ENCODE measurements around the gene B3GALT4.

B3GALT4 gene

GRCh38 chr6:33315793-33316602 lies 39.1 kb downstream of the B3GALT4 start:
- DNase-seq (ENCODE audit: low read depth): no peak

DNA sequence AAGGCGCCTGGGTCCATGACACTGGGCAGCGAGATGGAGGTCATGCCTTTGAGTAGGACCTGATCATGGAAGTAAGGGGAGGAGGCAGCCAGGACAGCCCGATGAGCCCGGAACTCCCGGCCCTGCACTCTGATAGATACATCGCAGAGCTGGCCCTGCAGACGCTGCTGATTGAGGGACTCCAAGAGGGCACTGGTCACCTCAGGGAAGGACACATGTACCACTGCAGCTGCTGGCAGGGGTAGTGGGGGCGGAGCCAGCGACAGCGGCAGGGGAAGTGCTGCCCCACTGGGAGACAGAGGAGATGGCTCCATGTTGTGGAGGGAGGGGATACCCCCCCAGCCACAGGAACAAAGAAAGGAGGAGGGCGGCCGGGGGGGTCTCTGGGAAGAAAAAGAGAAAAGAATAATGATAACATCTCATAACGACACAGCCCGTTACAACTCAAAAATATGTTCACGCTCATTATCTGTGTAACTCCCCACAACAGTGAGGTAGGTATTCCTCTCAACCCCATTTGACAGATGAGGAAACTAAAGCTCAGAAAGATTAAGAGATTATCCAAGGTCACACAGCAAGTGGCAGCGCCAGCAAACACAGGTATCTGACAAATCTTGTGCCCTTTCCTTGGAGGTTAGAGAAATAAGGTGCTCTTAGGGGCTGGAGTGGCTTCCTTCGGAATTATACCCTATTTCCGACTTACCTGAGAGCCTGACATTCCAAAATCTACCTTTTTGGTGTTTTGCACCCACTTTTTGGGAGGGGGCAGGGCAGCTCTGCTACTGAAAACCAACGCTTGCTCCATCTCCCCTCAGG lies 39.9 kb downstream of the B3GALT4 start:
- DNase-seq (ENCODE audit: low read depth): no peak

DNA sequence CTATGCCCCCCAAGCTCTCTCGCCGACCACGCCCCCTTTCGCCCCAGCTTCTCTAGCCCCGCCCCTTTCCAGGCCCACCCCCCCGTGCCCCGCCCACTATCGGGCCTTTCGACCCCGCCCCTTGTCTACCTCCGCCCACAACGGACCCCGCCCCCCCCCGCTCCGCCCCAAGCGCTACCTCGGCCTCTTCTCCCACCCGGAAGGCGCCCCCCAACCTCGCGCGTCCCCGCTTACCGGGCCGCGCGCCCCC lies 40.4 kb downstream of the B3GALT4 start:
- DNase-seq (ENCODE audit: low read depth): no peak

GRCh38 chr6:33317669-33318425 lies 40.9 kb downstream of the B3GALT4 start, which contains the start of gene ZBTB22:
ZBTB22 (minus strand) TSS chr6:33317744; CDS start chr6:33316916, 828 bp downstream.
- DNase-seq (ENCODE audit: low read depth): peak; percentile 97

DNA sequence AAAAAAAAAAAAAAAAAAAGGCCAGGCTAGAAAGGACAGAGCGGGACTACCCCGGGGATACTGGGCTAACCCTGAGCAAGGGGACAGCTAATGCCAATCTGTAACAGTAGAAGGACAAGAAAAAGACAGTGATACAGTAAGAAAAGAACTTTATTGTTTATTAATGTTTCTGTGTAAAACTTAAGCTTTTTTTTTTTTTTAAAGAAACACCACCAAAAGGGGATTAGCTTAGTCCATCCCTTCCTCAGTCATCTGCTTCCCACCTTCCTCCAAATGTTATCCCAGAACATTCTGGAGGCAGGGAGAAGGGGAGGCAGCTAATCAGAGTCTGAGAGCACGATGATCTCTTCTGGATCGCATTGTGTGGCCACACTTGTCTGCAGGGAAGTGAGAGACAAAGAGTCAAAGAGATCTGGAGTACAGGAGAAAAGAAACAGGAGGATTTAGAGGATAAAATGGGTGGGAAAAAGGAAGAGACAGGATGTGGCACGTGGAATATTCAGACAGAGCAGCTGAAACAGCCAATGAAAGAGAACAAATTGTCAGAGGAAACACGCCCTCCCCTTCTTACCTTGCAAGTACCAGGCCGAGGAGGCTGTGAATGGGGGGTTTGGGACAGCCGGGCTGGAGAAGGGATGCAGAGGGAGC lies 41.6 kb downstream of the B3GALT4 start:
- DNase-seq (ENCODE audit: low read depth): no peak

- DNase-seq (ENCODE audit: low read depth): no peak
Measured at GRCh38 chr6:33319939-33320314, 43.0 kb downstream of the B3GALT4 start.

DNA sequence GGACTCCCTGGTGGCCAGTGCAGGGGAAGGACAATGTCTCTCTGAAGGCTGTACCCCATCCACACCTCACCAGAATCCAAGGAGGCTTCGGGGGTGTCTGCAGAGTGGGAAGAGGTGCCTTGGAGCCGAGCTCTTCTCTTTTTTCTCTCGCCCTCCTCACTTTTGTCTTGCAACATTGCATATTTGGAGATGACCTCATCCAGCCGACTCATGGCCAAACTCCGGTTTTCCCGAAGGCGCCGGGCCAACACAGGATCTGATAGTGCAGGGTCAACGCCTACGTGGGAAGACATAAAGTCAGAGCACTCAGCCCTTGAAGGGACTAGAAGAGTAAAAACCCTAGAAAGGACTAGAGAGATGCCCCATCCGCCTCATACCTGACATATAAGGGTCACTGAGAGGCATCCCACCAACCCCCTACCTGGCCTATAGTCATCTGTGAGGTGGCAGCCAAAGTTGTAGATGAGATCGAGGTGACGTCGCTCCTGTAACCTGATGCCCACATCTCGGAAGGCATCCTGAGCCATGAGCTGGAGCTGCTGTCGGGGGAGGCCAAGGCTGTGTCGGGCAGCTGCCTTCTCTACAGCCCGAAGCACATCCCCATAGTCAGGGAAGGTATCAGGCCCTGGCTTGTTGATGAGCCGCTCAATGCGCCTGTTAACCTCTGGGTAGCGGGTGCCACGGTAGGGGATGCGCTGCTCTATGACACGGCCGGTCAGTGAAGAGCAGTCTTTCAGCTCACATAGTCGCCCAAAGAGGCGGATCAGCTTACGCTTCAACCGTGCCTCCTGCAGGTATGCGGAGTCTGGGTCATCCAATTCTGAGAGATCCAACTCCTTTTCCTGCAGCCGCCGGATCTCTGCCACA lies 43.6 kb downstream of the B3GALT4 start:
- peak; percentile 76 for DNase-seq (ENCODE audit: low read depth)

- DNase-seq (ENCODE audit: low read depth): no peak
Measured at GRCh38 chr6:33321227-33321626, 44.3 kb downstream of the B3GALT4 start.

GRCh38 chr6:33323623-33323948 lies 46.7 kb downstream of the B3GALT4 start:
- DNase-seq (ENCODE audit: low read depth): no peak

- no peak for DNase-seq (ENCODE audit: low read depth)
Measured at GRCh38 chr6:33324125-33324524, 47.2 kb downstream of the B3GALT4 start.

Measured in GM04503 (cell line).